Uterus (tissue), 2 donors: ENCODE measurements around the gene NDUFA1.

Experiments
- CTCF ChIP-seq, 4 experiments: fragments of 200-600 bp in 2 of 4; fragments of 450-650 bp in 2 of 4; sonication (generic) in 2 of 4; IDR thresholded peaks; one replicate each; pipeline ENCODE4 v1.5.1; 2016 to 2019; ENCODE audit warnings: antibody characterized with exemption in 4 of 4, mild to moderate bottlenecking in 2 of 4, moderate library complexity in 1 of 4
- POLR2A ChIP-seq, 2 donors: fragments of 450-650 bp; IDR thresholded peaks; one replicate each; pipeline ENCODE4 v1.6.1; 2016; ENCODE audit warnings: antibody characterized with exemption in 2 of 2, mild to moderate bottlenecking in 1 of 2, moderate library complexity in 1 of 2

GRCh38 chrX:119853444-119853843, 18.2 kb upstream of the NDUFA1 start:
- TF ChIP-seq POLR2A (IDR thresholded peaks at IDR 0.05) (no peak), CTCF (IDR thresholded peaks at IDR 0.05) (no peak)
